Endothelial cell of umbilical vein (primary cell): ENCODE data around the gene SDSL. TPM values are rescaled to one million over a fixed set of nuclear protein-coding genes. Genes with fewer than 3 reads are reported as not detected.

Experiments
- BruUV-seq: library from RNA; stranded (reverse); fragments of 400-500 nt; replicated peaks from 2 replicates; lab custom pipeline; 2021; lab: Mats Ljungman, UMichigan
- CTCF ChIA-PET: fragments of 300-600, 350-600 bp; sonication (Branson Sonifier 250); formaldehyde crosslinking; loops from one replicate; lab custom pipeline; 2021; ENCODE audit warnings: antibody characterized with exemption, inconsistent platforms; lab: Charles Lee
- POLR2A ChIA-PET: fragments of 300-600, 350-600 bp; sonication (Branson Sonifier 250); formaldehyde crosslinking; loops from one replicate; lab custom pipeline; 2021; ENCODE audit warnings: antibody characterized with exemption, inconsistent platforms; lab: Charles Lee
- DNase-seq: peaks from one replicate; pipeline ENCODE4 v3.0.0-alpha.2; 2011; ENCODE audit warnings: low read depth, low spot score
- FAIRE-seq: peaks from 2 replicates; lab custom pipeline; 2011; peaks lifted over from hg19 to GRCh38; lab: Jason Lieb, UNC
- H2AFZ ChIP-seq: 2 replicates; pipeline ENCODE4 v1.6.0; 2012; ENCODE audit warnings: low read depth, low read length, control low read depth, inconsistent platforms
- H3K27ac ChIP-seq: 2 replicates; pipeline ENCODE4 v1.5.1; 2011; ENCODE audit warnings: low read depth, mild to moderate bottlenecking, control low read depth, low read length, moderate library complexity; ENCODE audit not compliant: insufficient read depth
- H3K27me3 ChIP-seq, 2 experiments: 2 replicates each; pipeline versions ENCODE4 v1.6.0 to v1.6.1; 2011; ENCODE audit warnings: low read length in 2 of 2, mixed read lengths in 1 of 2; ENCODE audit not compliant: control insufficient read depth in 2 of 2, insufficient read depth in 2 of 2
- H3K36me3 ChIP-seq, 2 experiments: 2 replicates in 1 of 2; 3 replicates in 1 of 2; pipeline ENCODE4 v1.5.1; 2011; ENCODE audit warnings: low read length in 2 of 2, mild to moderate bottlenecking in 1 of 2, moderate library complexity in 1 of 2; ENCODE audit not compliant: control insufficient read depth in 2 of 2, insufficient read depth in 2 of 2; ENCODE audit errors: extremely low read depth in 1 of 2
- H3K4me1 ChIP-seq: 3 replicates; pipeline ENCODE4 v1.5.1; 2011; ENCODE audit warnings: mild to moderate bottlenecking, low read length; ENCODE audit not compliant: control insufficient read depth, insufficient read depth; ENCODE audit errors: extremely low read depth
- H3K4me2 ChIP-seq: 2 replicates; pipeline ENCODE4 v1.6.1; 2011; ENCODE audit warnings: low read length, control low read depth, mixed read lengths; ENCODE audit not compliant: insufficient read depth
- H3K4me3 ChIP-seq, 3 experiments: fragments of 200-600 bp in 1 of 3; sonication (generic), shearing (Covaris generic) in 1 of 3; replicated peaks in 1 of 3; 2 replicates each; pipeline ENCODE4 v1.5.1; 2011 to 2016; ENCODE audit warnings: control low read depth in 3 of 3, low read length in 3 of 3, mild to moderate bottlenecking in 2 of 3, inconsistent platforms in 1 of 3, low read depth in 1 of 3, moderate library complexity in 1 of 3; ENCODE audit not compliant: insufficient read depth in 1 of 3
- H3K79me2 ChIP-seq: 2 replicates; pipeline ENCODE4 v1.6.0; 2012; ENCODE audit warnings: low read length, inconsistent platforms; ENCODE audit not compliant: control insufficient read depth, insufficient read depth
- H3K9ac ChIP-seq: replicated peaks from 2 replicates; pipeline ENCODE3; 2011; ENCODE audit warnings: low read length, control low read depth; ENCODE audit not compliant: insufficient read depth; ENCODE audit errors: extremely low read depth
- H3K9me1 ChIP-seq: replicated peaks from 3 replicates; pipeline ENCODE4 v1.6.0; 2011; ENCODE audit warnings: mild to moderate bottlenecking, low read length; ENCODE audit not compliant: control insufficient read depth, insufficient read depth; ENCODE audit errors: extremely low read depth
- H3K9me3 ChIP-seq: replicated peaks from 2 replicates; pipeline ENCODE4 v1.5.1; 2012; ENCODE audit warnings: low read length, inconsistent platforms; ENCODE audit not compliant: control insufficient read depth, insufficient read depth
- H4K20me1 ChIP-seq: replicated peaks from 2 replicates; pipeline ENCODE3; 2011; ENCODE audit warnings: mild to moderate bottlenecking, low read length; ENCODE audit not compliant: control insufficient read depth, insufficient read depth; ENCODE audit errors: extremely low read depth
- CTCF ChIP-seq, 2 donors: IDR thresholded peaks; 1 replicate in 1 of 2; 2 replicates in 1 of 2; pipeline ENCODE4 v1.5.1; 2011; ENCODE audit warnings: low read length in 2 of 2, mild to moderate bottlenecking in 2 of 2, moderate library complexity in 2 of 2, control low read depth in 1 of 2, inconsistent platforms in 1 of 2, low read depth in 1 of 2; ENCODE audit not compliant: insufficient read depth in 1 of 2; ENCODE audit errors: extremely low read depth in 1 of 2
- FOS ChIP-seq: IDR thresholded peaks from 2 replicates; pipeline ENCODE4 v1.6.1; 2011; ENCODE audit warnings: mild to moderate bottlenecking, low read length, moderate library complexity, borderline replicate concordance; ENCODE audit not compliant: insufficient read depth
- GATA2 ChIP-seq: IDR thresholded peaks from 2 replicates; pipeline ENCODE4 v1.7.0; 2011; ENCODE audit warnings: low read depth, mild to moderate bottlenecking, moderate library complexity, mixed read lengths, low read length; ENCODE audit not compliant: insufficient read length, insufficient read depth
- JUN ChIP-seq: IDR thresholded peaks from 2 replicates; pipeline ENCODE4 v1.6.1; 2011; ENCODE audit warnings: borderline replicate concordance, low read depth; ENCODE audit not compliant: insufficient read length, insufficient read depth
- MYC ChIP-seq: IDR thresholded peaks from one replicate; pipeline ENCODE4 v1.6.1; 2011; ENCODE audit warnings: mild to moderate bottlenecking, low read depth, low read length
- POLR2A ChIP-seq: IDR thresholded peaks from 2 replicates; pipeline ENCODE4 v1.6.1; 2012; ENCODE audit warnings: low read depth, mild to moderate bottlenecking, control low read depth, low read length
- POLR2AphosphoS5 ChIP-seq: IDR thresholded peaks from 2 replicates; pipeline ENCODE4 v1.6.1; 2012; ENCODE audit warnings: low read depth, mild to moderate bottlenecking, control low read depth, low read length, moderate library complexity; ENCODE audit not compliant: insufficient read depth
- dilution Hi-C: fragments of 300-500 bp; cut with MboI; formaldehyde crosslinking; loops from one replicate; pipeline ENCODE4 v1.15.0; 2019; ENCODE audit warnings: low sequenced_read_pairs; ENCODE audit not compliant: extremely low pct_ligation_motif_present
- intact Hi-C: fragments of 100-400 bp; cut with micrococcal nuclease; formaldehyde crosslinking; loops from one replicate; pipeline ENCODE4 v1.10.0; 2022
- polyA plus RNA-seq, 4 experiments: library from polyadenylated mRNA; depleted of rRNA in 3 of 4; stranded (reverse) in 3 of 4; unstranded in 1 of 4; fragments of >200 nt; gene quantifications; 2 replicates each; pipeline versions ENCODE4 v1.2.1 to v1.2.3, GENCODE V29; 2011 to 2012; ENCODE audit warnings: missing spikeins in 1 of 4
- total RNA-seq: library from RNA; stranded (reverse); gene quantifications from 2 replicates; pipeline ENCODE4 v1.2.3, GENCODE V29; 2021

Gene SDSL
- total and polyA plus RNA-seq, 2 donors (not counting 3 experiments of a cell fraction or from before 2014, with no cell fraction given): 5.7 to 16.9 TPM

GRCh38 chr12:113457710-113458109 is 35.5 kb downstream of the SDSL start:
- ChIA-PET CTCF (interaction anchor here (1.4 to 2.0 kb wide), 4 partner anchors 15 to 32 kb away, joined by 4 to 9 read pairs (median 5); no protein-coding TSS in a partner anchor), POLR2A (no interaction called here)
- intact Hi-C loops: no loop called here
- Histone ChIP-seq H3K27me3 (peaks cover under 1 to 8% of the 10 kb centered on the region in 2 experiments), H3K4me3 (no peak overlapping the region), H3K9ac (no peak overlapping the region), H3K27ac (no peak overlapping the region), H3K79me2 (no peaks in the 10 kb centered on the region), H3K9me1 (no peaks in the 10 kb centered on the region), H3K4me1 (no peaks in the 10 kb centered on the region), H3K9me3 (no peaks in the 10 kb centered on the region), H3K36me3 (no peaks in the 10 kb centered on the region), H4K20me1 (no peaks in the 10 kb centered on the region), H3K4me2 (no peak overlapping the region), H2AFZ (no peak overlapping the region)
- no peak for DNase-seq
- BruUV-seq: no TSS peak
- FAIRE-seq: no peak
- TF ChIP-seq POLR2AphosphoS5 (no peak), FOS (no peak)
- dilution Hi-C loops: no loop called here

GRCh38 chr12:113459981-113460380 is 37.8 kb downstream of the SDSL start:
- no peaks in the 10 kb centered on the region for H3K9me1 ChIP-seq
- H3K79me2 ChIP-seq: no peaks in the 10 kb centered on the region
- no peak overlapping the region for H3K27ac ChIP-seq
- no peaks in the 10 kb centered on the region for H4K20me1 ChIP-seq
- no peak for FAIRE-seq
- H3K9ac ChIP-seq: no peak overlapping the region
- POLR2A ChIA-PET: no interaction called here
- H2AFZ ChIP-seq: no peak overlapping the region
- TF ChIP-seq POLR2AphosphoS5: no peak
- TF ChIP-seq CTCF (IDR thresholded peaks at IDR 0.05; ENCODE audit: extremely low read depth in 1 of 2, insufficient read depth in 1 of 2, low read depth in 1 of 2, low read length in 2 of 2): no peak
- TF ChIP-seq FOS: no peak
- no peak for TF ChIP-seq MYC
- TF ChIP-seq POLR2A: no peak
- no peak for TF ChIP-seq GATA2
- TF ChIP-seq JUN: no peak
- peaks cover 15 to 31% of the 10 kb centered on the region in 2 experiments for H3K27me3 ChIP-seq
- no peak for DNase-seq
- dilution Hi-C loops (no loop called here), intact Hi-C loops (loop anchor here (5.0 kb wide), 1 partner anchor 372 kb away; no protein-coding TSS in a partner anchor)
- no peaks in the 10 kb centered on the region for H3K9me3 ChIP-seq
- no peaks in the 10 kb centered on the region for H3K36me3 ChIP-seq
- BruUV-seq: no TSS peak
- H3K4me3 ChIP-seq: no peak overlapping the region
- no peaks in the 10 kb centered on the region for H3K4me1 ChIP-seq
- CTCF ChIA-PET: interaction anchor here (1.0 to 4.2 kb wide), 2 partner anchors 34 to 452 kb away, joined by 3 to 112 read pairs; no protein-coding TSS in a partner anchor
- no peak overlapping the region for H3K4me2 ChIP-seq
